ENCODE results near the gene DZIP1L. TPM values are rescaled to one million over a fixed set of nuclear protein-coding genes. Genes with fewer than 3 reads are reported as not detected.
"Not testable (repeated sequence)": the region's sequence is repeated elsewhere in the genome, so short reads cannot be mapped to it uniquely, and the experiment has no call there.

Gene DZIP1L
- total RNA-seq, 4 donors from 2014 or later = 14.6 to 38.7 (median 30.0) TPM

- no peak for ATAC-seq (ENCODE audit: low FRiP score)
- DNase-seq (ENCODE audit: low spot score) = no peak
- TF ChIP-seq, protein P1, sequence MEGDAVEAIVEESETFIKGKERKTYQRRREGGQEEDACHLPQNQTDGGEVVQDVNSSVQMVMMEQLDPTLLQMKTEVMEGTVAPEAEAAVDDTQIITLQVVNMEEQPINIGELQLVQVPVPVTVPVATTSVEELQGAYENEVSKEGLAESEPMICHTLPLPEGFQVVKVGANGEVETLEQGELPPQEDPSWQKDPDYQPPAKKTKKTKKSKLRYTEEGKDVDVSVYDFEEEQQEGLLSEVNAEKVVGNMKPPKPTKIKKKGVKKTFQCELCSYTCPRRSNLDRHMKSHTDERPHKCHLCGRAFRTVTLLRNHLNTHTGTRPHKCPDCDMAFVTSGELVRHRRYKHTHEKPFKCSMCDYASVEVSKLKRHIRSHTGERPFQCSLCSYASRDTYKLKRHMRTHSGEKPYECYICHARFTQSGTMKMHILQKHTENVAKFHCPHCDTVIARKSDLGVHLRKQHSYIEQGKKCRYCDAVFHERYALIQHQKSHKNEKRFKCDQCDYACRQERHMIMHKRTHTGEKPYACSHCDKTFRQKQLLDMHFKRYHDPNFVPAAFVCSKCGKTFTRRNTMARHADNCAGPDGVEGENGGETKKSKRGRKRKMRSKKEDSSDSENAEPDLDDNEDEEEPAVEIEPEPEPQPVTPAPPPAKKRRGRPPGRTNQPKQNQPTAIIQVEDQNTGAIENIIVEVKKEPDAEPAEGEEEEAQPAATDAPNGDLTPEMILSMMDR (IDR thresholded peaks at IDR 0.05) = no peak
Measured at GRCh38 chr3:138099417-138099816, 16.0 kb downstream of the DZIP1L start.

DNA sequence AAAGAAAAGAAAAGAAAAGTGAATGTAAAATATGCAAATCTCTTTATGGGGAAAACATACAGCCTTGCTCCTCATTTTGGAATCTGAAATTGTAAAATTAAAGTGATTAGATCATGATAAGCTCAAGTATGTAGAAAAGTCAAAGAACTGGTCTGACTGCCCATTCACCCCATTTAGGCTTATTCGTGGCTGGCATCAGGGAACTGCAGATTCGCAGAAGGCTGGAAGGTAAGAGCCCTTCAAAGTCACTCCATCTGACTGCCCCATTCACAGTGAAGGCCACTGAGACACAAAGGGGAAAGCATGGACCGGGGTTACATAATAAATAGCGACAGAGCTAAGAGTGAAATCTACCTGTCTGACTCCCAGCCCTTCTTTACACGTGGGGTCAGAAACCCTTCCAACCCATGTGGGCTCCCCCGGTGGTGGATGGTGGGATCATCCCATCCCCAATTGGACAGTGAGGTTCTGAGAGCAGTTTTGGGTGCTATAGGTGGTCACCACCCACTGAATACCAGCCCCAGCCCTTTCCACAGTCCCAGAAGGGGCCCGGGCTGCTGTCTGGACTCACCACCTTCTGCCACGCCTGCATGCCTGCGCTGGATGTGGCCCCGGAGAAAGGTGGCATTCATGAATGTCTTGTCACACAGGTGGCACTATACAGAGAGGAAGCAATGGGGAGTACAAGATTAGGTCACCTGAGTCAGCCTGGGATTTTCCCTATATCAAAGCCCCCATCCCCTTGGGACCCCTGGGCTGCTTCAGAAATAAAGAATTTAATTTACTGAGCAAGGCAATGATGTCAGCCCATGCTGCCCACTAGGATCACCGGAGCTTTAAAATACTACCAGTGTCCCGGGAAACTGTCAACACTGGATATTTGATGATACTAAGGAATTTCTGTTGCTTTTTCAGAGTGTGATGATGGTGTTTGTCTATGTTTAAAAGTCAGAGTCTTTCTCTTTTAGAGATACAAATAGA, 17.9 kb downstream of the DZIP1L start:
- ATAC-seq (ENCODE audit: low FRiP score) = no peak
- DNase-seq (ENCODE audit: low spot score) = no peak
- TF ChIP-seq, protein P1 (IDR thresholded peaks at IDR 0.05) = no peak

GRCh38 chr3:138093721-138094120, 21.7 kb downstream of the DZIP1L start:
- ATAC-seq (ENCODE audit: low FRiP score) = no peak
- TF ChIP-seq, protein P1 (IDR thresholded peaks at IDR 0.05) = no peak
- DNase-seq (ENCODE audit: low spot score) = no peak

DNA sequence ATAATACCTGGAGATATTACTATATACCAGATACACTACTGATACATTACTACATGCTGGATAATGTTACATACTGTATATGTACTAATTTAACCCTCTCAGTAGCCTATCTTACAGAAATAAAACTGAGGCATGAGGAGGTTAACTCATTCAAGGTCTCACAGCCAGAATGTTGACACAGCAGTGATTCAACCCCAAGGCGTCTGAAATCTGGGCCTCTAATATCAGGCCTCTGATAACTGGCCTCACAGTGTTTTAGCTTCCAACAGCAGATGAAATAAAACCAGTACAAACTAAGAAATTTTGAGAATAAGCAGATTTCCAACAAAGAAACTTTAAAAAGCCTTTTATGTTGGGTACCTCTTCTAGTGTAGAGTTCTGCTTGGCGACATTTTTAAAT, 23.4 kb downstream of the DZIP1L start:
- no peak for ATAC-seq (ENCODE audit: low FRiP score)

GRCh38 chr3:138089091-138089490, 26.3 kb downstream of the DZIP1L start:
- DNase-seq (ENCODE audit: low spot score) (no peak), ATAC-seq (ENCODE audit: low FRiP score) (no peak)
- TF ChIP-seq, protein P1 (IDR thresholded peaks at IDR 0.05) = no peak

More for the DNA sequence above, 23.4 kb downstream of the DZIP1L start:
- DNase-seq (ENCODE audit: low spot score) = no peak
- TF ChIP-seq, protein P1 (IDR thresholded peaks at IDR 0.05) = no peak

DNA sequence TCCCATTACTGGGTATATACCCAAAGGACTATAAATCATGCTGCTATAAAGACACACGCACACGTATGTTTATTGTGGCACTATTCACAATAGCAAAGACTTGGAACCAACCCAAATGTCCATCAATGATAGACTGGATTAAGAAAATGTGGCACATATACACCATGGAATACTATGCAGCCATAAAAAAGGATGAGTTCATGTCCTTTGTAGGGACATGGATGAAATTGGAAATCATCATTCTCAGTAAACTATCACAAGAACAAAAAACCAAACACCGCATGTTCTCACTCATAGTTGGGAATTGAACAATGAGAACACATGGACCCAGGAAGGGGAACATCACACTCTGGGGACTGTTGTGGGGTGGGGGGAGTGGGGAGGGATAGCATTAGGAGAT, 29.7 kb downstream of the DZIP1L start:
- DNase-seq (ENCODE audit: low spot score); ATAC-seq (ENCODE audit: low FRiP score): not testable (repeated sequence)

- TF ChIP-seq, protein P1 (IDR thresholded peaks at IDR 0.05) = no peak
- DNase-seq (ENCODE audit: low spot score) (no peak), ATAC-seq (ENCODE audit: low FRiP score) (no peak)
Measured at GRCh38 chr3:138084196-138084595, 31.2 kb downstream of the DZIP1L start.
